Erythroblast (primary cell): Measurements from ENCODE around the gene SSBP3.
"Not testable (repeated sequence)": the region's sequence is repeated elsewhere in the genome, so short reads cannot be mapped to it uniquely, and the experiment has no call there.

Experiments used
- DNase-seq, 2 experiments: peaks; one replicate each; lab custom pipeline; 2025; lab: John Stamatoyannopoulos, UW
- GATA1 ChIP-seq: IDR thresholded peaks from 2 replicates; pipeline ENCODE4 v1.6.1; 2011; ENCODE audit warnings: low read depth, mild to moderate bottlenecking, control low read depth, low read length, moderate library complexity
- POLR2A ChIP-seq: IDR thresholded peaks from 2 replicates; pipeline ENCODE4 v1.6.1; 2011; ENCODE audit warnings: mild to moderate bottlenecking, low read length

The SSBP3 gene

DNA sequence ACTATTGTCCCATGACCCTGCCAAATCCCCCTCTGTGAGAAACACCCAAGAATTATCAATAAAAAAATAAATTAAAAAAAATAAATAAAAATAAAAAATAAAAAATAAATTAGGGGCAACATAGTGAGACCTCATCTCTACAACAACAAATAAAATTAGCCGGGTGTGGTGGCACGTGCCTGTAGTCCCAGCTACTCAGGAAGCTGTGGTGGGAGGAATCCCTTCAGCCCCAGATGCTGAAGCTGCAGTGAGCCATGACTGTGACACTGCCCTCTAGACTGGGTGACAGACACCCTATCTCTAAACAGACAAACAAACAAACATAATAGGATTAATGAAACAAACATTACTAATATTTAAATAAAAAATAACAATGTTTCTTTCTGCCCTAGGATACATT is 171.9 kb downstream of the SSBP3 start:
- no peak for TF ChIP-seq POLR2A
- TF ChIP-seq GATA1, result no peak
- no peak for DNase-seq

DNA sequence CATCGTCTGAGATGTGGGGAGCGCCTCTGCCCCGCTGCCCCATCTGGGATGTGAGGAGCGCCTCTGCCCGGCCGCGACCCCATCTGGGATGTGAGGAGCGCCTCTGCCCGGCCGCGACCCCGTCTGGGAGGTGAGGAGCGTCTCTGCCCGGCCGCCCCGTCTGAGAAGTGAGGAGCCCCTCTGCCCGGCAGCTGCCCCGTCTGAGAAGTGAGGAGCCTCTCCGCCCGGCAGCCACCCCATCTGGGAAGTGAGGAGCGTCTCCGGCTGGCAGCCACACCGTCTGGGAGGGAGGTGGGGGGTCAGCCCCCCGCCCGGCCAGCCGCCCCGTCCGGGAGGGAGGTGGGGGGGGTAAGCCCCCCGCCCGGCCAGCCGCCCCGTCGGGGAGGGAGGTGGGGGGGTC is 173.0 kb downstream of the SSBP3 start:
- not testable (repeated sequence) for DNase-seq

DNA sequence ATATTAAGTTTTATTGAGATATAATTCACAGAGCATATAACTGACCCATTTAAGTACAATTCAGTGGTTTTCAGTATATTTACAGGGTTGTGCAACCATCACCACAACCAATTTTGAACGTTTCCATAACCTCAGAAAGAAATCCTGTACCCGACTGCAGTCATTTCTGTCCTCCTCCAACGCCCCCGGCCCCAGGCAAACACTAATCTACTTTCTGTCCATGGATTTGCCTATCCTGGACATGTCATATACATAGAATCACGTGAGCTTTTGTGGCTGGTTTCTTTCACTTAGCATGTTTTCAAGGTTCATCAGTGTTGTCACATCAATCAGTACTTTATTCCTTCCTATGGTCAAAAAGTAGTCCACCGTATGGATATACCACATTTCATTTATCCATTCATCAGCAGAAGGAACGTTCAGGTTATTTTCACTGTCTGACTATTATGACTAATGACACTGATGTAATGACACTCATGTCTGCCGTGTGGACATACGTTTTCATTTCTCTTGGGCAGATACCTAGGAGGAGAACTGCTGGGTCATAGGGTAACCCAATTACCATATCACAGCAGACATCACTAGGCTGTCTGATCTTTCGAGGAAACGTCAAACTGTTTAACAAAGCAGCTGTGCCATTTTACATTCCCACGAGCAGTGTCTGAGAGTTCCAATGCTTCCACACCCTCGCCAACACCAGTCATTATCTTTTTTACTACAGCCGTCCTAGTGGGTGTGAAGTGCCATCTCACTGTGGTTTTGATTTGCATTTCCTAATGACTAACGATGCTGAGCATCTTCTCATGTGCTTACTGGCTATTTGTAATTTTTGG is 175.5 kb downstream of the SSBP3 start:
- DNase-seq, result peak; percentile 68 to 76
- TF ChIP-seq GATA1 (no peak), POLR2A (peak; percentile 27)

DNA sequence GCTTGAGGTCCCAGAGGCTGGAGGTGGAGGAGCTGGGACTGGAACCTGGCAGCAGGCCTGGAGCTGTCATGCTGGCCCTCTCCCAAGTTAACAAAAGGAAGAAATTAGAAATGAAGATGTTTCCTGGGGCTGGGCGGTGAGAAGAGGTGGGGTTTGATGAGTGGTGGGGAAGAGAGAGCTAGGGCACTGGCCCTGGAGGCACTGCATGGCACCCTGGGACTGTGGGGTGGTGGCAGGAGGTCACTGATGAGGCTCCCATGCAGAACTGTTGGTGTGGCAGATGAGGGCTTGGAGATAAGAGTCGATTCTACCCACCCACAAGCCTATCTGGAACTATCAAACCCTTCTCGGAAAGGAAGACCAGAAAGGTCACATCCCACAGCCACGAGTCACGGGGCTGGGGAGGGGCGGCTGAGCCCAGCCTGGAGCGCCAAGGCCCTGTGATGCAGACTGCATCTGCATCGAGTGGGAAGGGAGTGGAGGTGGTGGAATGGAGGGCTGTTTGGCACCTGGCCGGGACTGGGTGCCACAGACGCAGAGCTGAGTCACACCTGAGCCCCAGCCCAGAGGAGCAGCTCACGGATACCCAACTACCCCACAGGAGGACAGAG is 176.8 kb downstream of the SSBP3 start:
- peak; percentile 60 for TF ChIP-seq POLR2A
- TF ChIP-seq GATA1, result no peak
- peak; percentile 82 to 88 for DNase-seq

GRCh38 chr1:54228638-54229079 is 177.5 kb downstream of the SSBP3 start:
- no peak for DNase-seq
- TF ChIP-seq POLR2A (no peak), GATA1 (no peak)

DNA sequence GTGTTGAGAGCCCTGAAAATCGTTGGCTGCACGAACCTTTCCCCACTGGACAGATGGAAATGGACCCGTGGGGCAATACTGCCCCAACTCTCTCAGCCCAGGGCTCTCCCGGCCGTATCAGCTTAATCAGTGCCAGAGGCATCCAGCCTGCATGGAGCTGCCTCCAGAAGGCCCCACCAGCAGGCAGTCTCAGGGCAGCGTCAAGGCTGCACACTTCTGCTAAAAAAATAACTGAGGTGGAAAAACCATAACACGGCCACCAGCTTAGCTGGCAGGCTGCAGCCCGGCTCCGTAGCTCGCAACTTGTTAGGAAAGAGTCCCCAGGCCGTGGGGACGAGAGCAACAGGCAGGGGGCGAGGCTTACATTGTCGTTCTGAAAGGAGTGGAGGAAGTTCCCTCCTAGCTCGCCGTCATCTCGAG is 178.3 kb downstream of the SSBP3 start:
- DNase-seq, result peak; percentile 27 to 31
- TF ChIP-seq POLR2A (no peak), GATA1 (no peak)

GRCh38 chr1:54227091-54227602 is 179.0 kb downstream of the SSBP3 start:
- TF ChIP-seq GATA1, result no peak
- TF ChIP-seq POLR2A, result peak; percentile 45

DNA sequence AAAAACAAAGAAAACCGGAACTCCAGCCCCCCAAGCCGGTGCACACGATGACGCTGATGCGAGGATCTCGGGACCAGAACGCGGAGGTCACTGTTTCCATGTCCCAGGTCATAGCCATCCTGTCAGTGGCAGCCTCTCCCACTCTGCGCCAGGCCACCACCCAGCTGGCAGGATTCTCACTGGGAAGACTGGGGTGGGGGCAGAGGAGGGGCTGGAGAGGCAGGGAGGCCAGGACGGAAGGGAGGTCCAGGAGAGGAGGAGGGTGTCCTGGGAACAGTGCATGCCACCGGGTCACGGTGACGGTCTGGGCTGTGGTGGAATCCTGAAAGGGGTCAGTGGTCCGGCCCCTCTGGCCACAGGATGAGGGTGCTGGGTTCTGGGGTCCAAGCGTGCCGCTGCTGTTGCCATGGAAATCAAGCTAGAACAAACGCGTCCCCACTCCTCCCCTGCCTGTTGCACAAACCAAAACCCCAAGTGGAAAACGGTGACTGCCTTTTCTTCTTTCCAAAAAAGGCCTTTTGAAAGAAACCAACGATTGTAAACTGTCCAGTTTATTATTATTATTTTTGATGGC is 180.1 kb downstream of the SSBP3 start:
- TF ChIP-seq POLR2A (no peak), GATA1 (no peak)
- DNase-seq, result no peak

More at GRCh38 chr1:54227091-54227602, 179.0 kb downstream of the SSBP3 start:
- DNase-seq, result peak; percentile 42 to 66

DNA sequence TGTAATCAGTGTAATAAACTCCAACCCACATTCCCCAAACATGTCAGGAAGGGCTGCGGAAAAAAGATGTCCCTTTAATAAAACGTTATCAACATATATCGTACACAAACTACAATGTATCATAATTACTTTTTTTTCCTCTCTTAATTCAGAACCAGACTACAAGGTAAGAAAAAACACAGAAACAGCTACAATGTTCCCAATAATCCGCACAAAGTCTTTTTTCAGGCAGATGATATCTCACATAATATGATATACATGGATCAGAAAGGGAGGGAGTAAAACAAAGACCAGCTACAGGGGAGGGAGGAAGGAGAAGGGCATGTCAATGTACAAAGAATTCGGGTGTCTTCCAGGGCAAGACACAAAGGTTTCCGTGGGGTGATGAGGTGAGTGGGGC is 180.8 kb downstream of the SSBP3 start:
- TF ChIP-seq POLR2A (no peak), GATA1 (no peak)
- no peak for DNase-seq

- no peak for TF ChIP-seq GATA1
- no peak for TF ChIP-seq POLR2A
- DNase-seq, result no peak
These were observed 182.0 kb downstream of the SSBP3 start for GRCh38 chr1:54224233-54224632.

DNA sequence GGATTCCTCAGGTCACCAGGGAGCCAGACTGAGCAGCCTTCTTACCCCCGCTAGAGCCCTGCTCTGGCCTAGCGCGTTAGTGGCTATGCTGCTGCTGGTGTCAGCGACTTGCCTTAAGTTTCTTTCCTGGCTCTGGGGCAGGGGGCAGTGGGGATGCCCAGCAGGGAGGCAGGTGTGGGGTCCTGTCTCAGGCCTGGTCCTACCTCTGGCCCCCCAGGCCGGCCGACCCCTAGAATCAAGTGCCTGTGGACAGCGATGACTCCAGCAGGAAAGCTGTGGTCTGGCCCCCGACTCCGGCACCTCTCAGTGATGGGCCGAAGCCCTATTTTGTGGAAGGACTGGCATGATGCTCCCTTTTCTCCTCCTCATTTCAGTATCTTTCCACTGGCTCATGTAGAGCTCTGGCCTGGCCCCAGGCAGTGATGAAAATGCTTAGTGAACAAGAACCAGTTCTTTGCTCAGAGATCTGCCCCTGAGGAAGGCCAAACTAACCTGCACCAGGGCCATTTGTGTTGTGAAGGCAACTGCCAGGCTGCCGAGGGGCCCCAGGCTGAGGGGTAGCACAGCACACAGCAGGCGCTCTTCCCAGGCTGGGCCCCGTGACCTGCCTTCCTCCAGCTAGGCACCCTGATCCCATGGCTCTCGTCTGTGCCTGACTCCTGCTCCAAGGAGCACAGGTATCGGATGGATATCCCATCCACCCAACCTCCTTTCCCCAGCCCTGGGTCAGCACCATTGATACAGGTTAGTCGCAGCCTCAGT is 182.6 kb downstream of the SSBP3 start:
- TF ChIP-seq GATA1, result no peak

DNA sequence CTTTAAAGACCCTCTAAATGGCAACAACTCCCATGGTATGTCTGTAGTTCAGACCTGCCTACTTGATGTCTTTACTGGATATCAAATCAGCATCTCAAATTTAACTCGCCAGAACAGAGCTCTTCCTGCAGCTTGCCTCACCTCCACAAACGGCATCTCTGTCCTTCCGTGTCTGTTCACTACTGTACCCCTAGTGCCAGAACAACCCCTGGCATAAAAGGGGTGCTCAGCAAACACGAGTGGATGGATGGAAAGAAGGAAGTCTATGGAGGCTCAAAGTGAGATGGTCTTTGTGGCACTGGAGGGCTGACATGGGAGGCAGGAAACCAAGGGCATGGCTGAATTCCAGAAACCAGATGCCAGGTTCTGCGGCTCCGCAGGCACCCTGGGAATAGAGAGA is 183.5 kb downstream of the SSBP3 start:
- no peak for DNase-seq
- TF ChIP-seq POLR2A, result no peak
- TF ChIP-seq GATA1, result no peak

More for the DNA sequence above, 182.6 kb downstream of the SSBP3 start:
- DNase-seq, result no peak

DNA sequence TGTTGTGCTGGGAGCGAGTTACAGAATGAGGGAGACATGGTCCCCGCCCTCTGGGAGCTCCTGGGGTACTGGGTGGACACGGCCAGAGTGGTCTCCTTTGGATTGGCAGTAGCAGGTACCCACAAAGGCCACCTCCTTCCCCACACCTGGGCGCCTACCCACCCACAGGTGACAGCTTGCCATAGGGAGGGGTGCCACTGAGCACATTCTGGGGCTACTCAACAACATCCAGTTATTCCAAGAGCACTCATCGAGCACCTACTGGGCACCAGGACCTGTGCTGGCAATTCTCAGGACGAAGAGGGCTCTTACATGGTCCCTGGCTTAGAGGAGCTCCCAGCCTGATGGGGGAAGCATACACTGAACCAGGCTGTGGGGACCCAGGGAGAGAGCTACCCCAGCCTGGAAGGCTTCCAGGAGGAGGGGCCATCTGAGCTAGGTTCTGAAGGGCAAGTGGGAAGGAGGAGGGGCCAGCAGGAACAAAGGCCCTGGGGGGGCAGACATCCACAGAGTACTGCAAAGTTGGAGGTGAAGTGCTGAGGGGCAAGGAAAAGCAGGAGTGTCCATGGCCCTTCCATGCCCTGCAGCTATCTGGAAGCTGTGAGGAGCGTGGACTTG is 184.2 kb downstream of the SSBP3 start:
- peak; percentile 27 to 32 for DNase-seq
- no peak for TF ChIP-seq GATA1
- peak; percentile 30 for TF ChIP-seq POLR2A
